Gastroesophageal sphincter (tissue), 3 donors: ENCODE results near the gene C11orf52.

Experiments used
- POLR2AphosphoS5 ChIP-seq: sonication (generic); formaldehyde crosslinking; IDR thresholded peaks from one replicate; pipeline ENCODE4 v1.6.1; 2017; ENCODE audit warnings: antibody characterized with exemption
- TF ChIP-seq, protein P1 (sequence below), 4 experiments: fragments of 200-600 bp in 2 of 4; fragments of 450-650 bp in 2 of 4; sonication (generic) in 1 of 4; IDR thresholded peaks; one replicate each; pipeline ENCODE4 v1.5.1; 2017 to 2019; ENCODE audit warnings: antibody characterized with exemption in 4 of 4, mild to moderate bottlenecking in 2 of 4, moderate library complexity in 2 of 4

DNA sequence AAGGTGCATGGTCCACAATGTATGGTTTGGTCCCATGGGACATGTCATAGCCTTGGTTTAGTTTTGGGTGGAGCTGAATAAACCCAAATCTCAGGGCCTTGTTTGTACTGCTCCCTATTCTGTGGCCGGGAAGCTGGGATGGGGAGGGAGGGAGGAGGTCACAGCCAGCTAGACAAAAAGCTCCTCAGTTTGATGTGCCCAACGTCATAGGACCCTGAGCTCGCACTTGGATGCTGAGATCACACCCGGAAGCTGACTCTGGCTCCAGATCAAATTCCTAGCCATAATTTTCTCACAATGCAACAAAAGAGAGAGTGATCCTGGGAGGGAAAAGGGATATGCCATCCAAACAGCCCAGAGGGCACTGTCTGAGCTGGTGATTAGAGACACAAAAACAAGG lies 4.7 kb upstream of the C11orf52 start:
- peak; percentile 96 for TF ChIP-seq POLR2AphosphoS5
- TF ChIP-seq, protein P1, sequence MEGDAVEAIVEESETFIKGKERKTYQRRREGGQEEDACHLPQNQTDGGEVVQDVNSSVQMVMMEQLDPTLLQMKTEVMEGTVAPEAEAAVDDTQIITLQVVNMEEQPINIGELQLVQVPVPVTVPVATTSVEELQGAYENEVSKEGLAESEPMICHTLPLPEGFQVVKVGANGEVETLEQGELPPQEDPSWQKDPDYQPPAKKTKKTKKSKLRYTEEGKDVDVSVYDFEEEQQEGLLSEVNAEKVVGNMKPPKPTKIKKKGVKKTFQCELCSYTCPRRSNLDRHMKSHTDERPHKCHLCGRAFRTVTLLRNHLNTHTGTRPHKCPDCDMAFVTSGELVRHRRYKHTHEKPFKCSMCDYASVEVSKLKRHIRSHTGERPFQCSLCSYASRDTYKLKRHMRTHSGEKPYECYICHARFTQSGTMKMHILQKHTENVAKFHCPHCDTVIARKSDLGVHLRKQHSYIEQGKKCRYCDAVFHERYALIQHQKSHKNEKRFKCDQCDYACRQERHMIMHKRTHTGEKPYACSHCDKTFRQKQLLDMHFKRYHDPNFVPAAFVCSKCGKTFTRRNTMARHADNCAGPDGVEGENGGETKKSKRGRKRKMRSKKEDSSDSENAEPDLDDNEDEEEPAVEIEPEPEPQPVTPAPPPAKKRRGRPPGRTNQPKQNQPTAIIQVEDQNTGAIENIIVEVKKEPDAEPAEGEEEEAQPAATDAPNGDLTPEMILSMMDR (IDR thresholded peaks at IDR 0.05): no peak
